HG03558 (cell line): ENCODE measurements around the gene SYT1.
A peak's percentile ranks its signal among the peaks of the same experiment; 100 is the strongest.
"Not testable (repeated sequence)": the region's sequence is repeated elsewhere in the genome, so short reads cannot be mapped to it uniquely, and the experiment has no call there.

Experiments used
- ATAC-seq: cut with Tn5 transposase; IDR thresholded peaks from one replicate; pipeline ENCODE4 v1.9.1; 2021; ENCODE audit warnings: moderate number of reproducible peaks; ENCODE audit not compliant: unreplicated experiment; ENCODE audit errors: extremely low read depth

Gene SYT1

GRCh38 chr12:78864403-78864869 is at the start of gene SYT1:
TSS of gene SYT1 (plus strand) at chr12:78864774.
- ATAC-seq = no peak

GRCh38 chr12:78818487-78818886 is 46.1 kb upstream of the SYT1 start:
- no peak for ATAC-seq

DNA sequence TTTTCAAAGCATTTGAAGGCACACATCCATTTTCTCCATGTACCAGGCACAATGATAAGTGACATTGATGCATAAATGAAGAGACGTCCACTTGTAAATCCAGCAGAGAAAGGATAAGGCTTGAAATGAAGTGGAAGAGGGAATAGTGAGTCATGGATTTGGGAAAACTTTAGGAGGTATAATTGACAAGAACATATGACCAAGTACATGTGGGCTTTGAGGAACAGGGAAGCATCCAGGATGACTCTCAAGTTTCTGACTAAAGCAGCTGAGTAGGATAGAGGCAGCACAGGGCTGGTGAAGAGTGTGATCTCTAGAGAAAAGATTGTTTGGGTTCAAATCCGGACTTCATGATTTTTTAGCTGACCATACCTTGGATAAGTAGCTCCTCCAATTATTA is 43.6 kb upstream of the SYT1 start:
- no peak for ATAC-seq

GRCh38 chr12:78824918-78825317 is 39.7 kb upstream of the SYT1 start:
- no peak for ATAC-seq

- ATAC-seq = no peak
Observed at GRCh38 chr12:78829690-78830089, 34.9 kb upstream of the SYT1 start.

- no peak for ATAC-seq
Observed at GRCh38 chr12:78835493-78835892, 29.1 kb upstream of the SYT1 start.

GRCh38 chr12:78840518-78841019 is 24.0 kb upstream of the SYT1 start:
- not testable (repeated sequence) for ATAC-seq

DNA sequence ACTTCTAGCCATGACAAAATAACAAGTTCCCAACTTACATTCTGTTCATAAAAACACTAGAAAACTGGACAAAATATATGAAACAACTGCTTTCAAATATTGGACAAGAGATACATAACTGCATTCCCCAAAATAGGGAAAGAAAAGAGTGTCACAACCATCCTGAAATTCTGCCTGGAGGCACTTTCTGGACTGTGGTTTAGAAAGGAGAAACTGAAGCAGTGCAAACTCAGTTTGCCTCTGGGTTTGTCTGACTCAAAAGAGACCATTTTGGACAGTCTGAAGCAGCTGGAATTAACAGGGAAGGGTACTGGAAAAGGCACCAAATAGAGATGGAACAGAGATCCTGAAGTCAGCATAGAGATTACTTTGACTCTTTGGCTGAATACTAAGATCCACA is 11.3 kb upstream of the SYT1 start:
- no peak for ATAC-seq

- peak; percentile 36 for ATAC-seq
Observed at GRCh38 chr12:78863482-78864402, 832 bp upstream of the SYT1 start.

DNA sequence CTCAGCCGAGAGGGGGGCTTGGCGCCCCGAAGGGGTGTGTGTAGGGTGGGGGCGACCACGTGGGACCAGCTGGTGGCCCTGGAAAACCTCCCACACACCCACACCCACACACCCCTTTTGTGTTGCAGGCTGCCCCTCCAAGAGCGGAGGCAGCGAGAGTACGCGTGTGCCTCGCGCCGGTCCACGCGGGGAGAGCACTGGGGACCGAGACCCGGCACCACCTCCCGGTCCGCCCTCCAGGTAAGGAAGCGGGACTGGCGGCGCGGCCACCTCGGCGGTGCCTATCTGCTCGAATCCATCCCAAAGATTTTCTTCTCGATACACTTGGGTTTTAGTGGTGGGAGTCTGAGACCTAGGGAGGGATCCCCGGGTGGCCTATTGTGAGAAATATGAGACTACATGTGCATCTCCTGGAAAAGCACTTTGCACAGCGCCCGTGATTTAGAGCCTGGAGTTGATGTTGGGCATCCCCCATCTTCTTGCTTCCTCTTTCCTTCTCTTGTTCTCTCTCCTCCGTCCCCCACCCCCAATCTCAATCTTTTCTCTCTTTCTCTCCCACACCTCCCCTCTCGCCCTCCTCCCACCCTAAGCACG is 393 bp downstream of the SYT1 start:
- ATAC-seq = no peak

- no peak for ATAC-seq
Observed at GRCh38 chr12:78865516-78865915, 942 bp downstream of the SYT1 start.

GRCh38 chr12:78866518-78866917 is 1.9 kb downstream of the SYT1 start:
- ATAC-seq = no peak

DNA sequence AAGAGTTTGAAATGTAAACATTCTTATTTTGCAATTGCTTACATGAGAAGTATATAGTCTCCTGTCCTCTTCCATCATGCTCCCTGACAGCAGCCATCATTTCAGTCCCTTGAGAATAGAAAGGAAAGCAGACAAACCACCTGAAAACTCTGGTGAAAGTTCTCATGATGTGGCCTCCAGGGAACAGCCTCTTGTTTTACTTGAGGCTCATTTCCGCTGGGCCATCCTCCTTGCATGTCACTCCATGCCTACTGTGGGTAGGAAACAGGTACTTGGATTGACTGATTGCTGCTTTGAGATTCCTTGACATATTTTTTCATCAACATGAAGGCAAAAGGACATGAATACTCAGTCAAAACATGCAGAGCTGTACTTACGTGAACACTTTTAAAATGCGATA is 6.0 kb downstream of the SYT1 start:
- ATAC-seq = no peak

DNA sequence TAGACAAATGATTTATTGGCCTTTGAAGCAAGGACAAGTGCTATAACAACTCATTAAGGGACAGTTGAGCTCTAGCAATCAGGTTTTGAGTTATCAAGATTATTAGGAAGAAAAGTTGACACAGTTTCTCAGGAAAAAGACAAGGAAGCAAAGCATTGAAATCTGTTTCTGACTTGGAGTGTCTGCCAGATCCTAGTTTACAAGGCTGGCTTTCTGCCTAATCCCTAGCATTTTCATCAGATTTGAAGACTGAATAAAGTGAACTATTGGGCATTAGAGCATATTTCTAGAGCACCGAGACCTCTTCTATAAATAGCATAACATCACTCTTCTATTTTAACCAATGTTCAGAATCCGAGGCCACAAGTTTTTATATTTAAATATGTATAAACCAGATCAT is 7.0 kb downstream of the SYT1 start:
- ATAC-seq = no peak

DNA sequence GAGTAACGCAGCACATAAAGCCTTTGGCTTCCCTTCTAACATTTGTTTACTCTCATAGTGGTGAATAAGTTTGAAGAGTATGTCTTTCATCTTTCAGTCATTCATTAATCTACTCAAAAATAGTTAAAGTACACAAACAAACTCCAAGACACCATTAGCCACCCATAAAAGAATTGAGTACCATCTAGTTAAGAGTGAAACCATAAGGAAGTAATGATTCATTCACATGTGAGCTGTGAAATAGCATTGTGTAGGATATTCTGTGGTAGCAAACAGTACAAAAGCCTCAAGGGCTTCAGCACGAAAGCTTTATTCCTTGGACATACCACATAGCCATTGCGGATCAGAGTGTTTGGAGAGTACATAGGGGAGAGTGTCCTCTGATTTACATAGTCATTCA is 13.9 kb downstream of the SYT1 start:
- no peak for ATAC-seq

DNA sequence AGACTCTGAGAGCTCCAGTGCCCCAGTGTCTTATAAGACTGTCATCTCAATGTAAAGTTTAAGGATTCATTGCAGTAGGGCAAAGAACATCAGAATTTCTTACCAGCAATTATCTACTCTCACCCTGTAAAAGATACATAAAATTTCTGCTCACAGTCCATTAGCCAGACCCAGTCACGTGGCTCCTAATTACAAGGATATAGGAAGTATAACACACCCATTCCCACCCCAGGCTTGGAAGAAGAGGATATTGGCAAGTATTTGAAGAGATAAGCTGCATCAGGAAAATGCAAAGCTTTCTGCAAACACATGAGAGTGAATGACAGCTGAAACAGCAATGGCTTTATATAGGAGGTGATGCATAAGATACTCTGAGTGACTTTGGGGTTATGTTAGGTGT is 14.3 kb downstream of the SYT1 start:
- no peak for ATAC-seq

DNA sequence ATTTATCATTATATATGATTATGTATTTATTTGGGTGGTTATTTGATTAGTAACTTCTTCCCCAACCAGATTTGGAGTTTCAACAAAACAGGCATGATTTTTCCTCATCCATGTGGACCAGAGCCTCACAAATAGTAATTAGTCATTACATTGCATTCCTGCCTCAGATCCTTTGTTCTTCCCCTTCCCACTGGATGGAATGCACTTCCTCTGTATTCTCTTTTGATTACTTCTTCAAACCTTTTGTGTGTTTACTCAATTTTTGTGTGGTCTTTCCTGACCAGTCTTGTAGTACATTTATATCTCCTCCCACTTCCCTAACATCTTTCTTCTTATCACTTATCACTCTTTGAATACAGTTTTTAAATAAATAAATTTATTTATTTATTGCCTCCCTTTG is 15.5 kb downstream of the SYT1 start:
- ATAC-seq = no peak

DNA sequence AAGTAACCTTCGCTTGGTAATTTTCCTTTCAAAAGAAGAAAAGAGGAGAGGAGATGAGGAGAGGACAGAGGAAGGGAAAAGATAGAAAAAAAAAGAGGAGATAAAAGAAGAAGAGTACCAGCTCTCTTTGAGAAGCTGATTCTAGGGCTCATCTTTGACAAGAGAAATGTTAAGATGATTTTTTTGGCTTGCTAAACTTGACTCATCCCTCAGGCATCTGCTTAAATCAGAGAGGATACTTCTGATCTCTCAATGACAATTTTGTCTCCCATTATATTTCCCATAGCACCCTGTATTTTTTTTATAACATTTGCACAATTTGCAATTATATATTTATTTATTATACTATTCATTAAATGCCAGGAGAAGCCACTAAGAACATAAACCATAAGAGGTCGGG is 17.1 kb downstream of the SYT1 start:
- ATAC-seq = no peak

- no peak for ATAC-seq
Observed at GRCh38 chr12:78885466-78885865, 20.9 kb downstream of the SYT1 start.

- ATAC-seq = no peak
Observed at GRCh38 chr12:78886719-78887407, 22.3 kb downstream of the SYT1 start.

DNA sequence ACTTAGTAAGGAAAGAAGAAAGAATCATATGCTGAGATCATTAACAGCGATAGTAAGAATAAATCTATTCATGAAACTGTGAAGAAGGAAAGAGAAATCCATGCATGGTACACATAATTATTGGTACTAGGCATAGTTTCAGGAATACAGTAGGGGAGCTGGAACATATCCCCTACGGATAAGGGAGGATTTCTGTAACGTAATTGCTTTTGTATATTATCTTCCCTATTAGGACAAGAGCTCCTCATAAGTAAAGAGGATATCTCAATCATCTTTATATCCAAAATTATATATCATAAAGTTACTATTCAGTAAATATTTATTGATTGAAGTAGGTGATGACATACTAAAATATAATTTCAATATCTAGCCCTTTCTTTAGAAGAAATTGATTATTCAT is 22.9 kb downstream of the SYT1 start:
- ATAC-seq = no peak
